Fibroblast of skin of back (primary cell): ENCODE measurements around the gene OOSP4B.
"Not testable (repeated sequence)": the region's sequence is repeated elsewhere in the genome, so short reads cannot be mapped to it uniquely, and the experiment has no call there.

ENCODE experiments used
- DNase-seq: peaks from one replicate; pipeline ENCODE4 v3.0.0-alpha.2; 2013

The OOSP4B gene

GRCh38 chr11:60059521-60060240 lies 42.7 kb downstream of the OOSP4B start:
- DNase-seq: no peak

- DNase-seq: no peak
These were observed 47.1 kb downstream of the OOSP4B start for GRCh38 chr11:60064111-60064510.

GRCh38 chr11:60065801-60066200 lies 48.8 kb downstream of the OOSP4B start:
- no peak for DNase-seq

GRCh38 chr11:60069450-60069849 lies 52.5 kb downstream of the OOSP4B start:
- no peak for DNase-seq

- DNase-seq: not testable (repeated sequence)
These were observed 54.7 kb downstream of the OOSP4B start for GRCh38 chr11:60071644-60072043.

- no peak for DNase-seq
These were observed 60.3 kb downstream of the OOSP4B start for GRCh38 chr11:60077216-60077817.

GRCh38 chr11:60077981-60078380 lies 61.0 kb downstream of the OOSP4B start:
- no peak for DNase-seq

- no peak for DNase-seq
These were observed 61.8 kb downstream of the OOSP4B start for GRCh38 chr11:60078745-60079144.

- DNase-seq: no peak
These were observed 63.6 kb downstream of the OOSP4B start for GRCh38 chr11:60080535-60080934.
